Measurements from ENCODE around the gene THBD.

Gene THBD

GRCh38 chr20:23086056-23086566, 36.6 kb upstream of the THBD start, which contains the start of gene CD93:
CD93 (minus strand) TSS chr20:23086324; CDS start chr20:23086192, 132 bp downstream.
- peak; percentile 23; the same call in 2 of the 3 replicates for ATAC-seq
- no peak for TF ChIP-seq CREB5 (CRISPR knock-in tag; IDR thresholded peaks at IDR 0.05; ENCODE audit: low read depth)

- no peak for TF ChIP-seq ESRRG (CRISPR knock-in tag; IDR thresholded peaks at IDR 0.05)
- no peak for TF ChIP-seq ARNTL (CRISPR knock-in tag; IDR thresholded peaks at IDR 0.05; ENCODE audit: borderline replicate concordance, low read depth)
- no peak for TF ChIP-seq ZNF8 (CRISPR knock-in tag; IDR thresholded peaks at IDR 0.05)
- no peak for TF ChIP-seq TCF4 (CRISPR knock-in tag; IDR thresholded peaks at IDR 0.05; ENCODE audit: borderline replicate concordance)
- TF ChIP-seq ZFP3 (CRISPR knock-in tag; IDR thresholded peaks at IDR 0.05) = no peak
- no peak for TF ChIP-seq ZC3H10 (CRISPR knock-in tag; IDR thresholded peaks at IDR 0.05)
- TF ChIP-seq ZNF70 (CRISPR knock-in tag; IDR thresholded peaks at IDR 0.05) = no peak
- no peak for TF ChIP-seq OSR1 (CRISPR knock-in tag; IDR thresholded peaks at IDR 0.05)
- TF ChIP-seq ZNF565 (CRISPR knock-in tag; conservative IDR thresholded peaks at IDR 0.05; ENCODE audit: low read depth) = no peak
- TF ChIP-seq PPARA (CRISPR knock-in tag; IDR thresholded peaks at IDR 0.05; ENCODE audit: borderline replicate concordance) = no peak
- no peak for TF ChIP-seq ZFP30 (CRISPR knock-in tag; IDR thresholded peaks at IDR 0.05)
- TF ChIP-seq TSHZ2 (CRISPR knock-in tag; IDR thresholded peaks at IDR 0.05) = no peak
- no peak for TF ChIP-seq BACH2 (CRISPR knock-in tag; IDR thresholded peaks at IDR 0.05; ENCODE audit: borderline replicate concordance)
- no peak for ATAC-seq
These were observed 36.1 kb upstream of the THBD start for GRCh38 chr20:23085436-23086055.

DNA sequence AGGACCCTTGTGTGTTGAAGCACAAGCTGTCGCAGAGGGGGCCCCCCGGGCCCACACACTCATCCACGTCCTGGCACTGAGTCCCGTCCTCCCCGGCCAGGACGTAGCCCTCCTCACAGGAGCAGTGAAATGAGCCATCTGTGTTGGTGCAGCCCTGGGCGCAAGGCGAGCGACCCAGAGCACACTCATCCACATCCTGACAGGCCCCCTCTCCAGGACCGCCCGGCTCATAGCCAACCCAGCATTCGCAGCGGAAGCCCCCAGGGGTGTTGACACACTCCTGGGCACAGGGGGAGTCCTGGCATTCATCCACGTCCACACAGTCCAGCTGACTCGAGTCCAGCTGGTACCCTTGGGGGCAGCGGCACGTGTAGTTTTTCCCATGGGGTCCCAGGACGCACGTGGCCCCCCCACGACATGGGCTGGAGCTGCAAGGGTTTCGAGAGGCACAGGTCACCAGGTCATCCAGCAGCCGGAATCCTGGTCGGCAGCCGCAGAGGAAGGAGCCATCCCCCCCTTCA, 35.4 kb upstream of the THBD start:
- TF ChIP-seq BACH2 (CRISPR knock-in tag; IDR thresholded peaks at IDR 0.05; ENCODE audit: borderline replicate concordance) (no peak), CREB5 (CRISPR knock-in tag; IDR thresholded peaks at IDR 0.05; ENCODE audit: low read depth) (no peak), CSDC2 (CRISPR knock-in tag; IDR thresholded peaks at IDR 0.05) (no peak), ZNF8 (CRISPR knock-in tag; IDR thresholded peaks at IDR 0.05) (no peak)
- no peak for ATAC-seq

GRCh38 chr20:23084282-23084844, 34.9 kb upstream of the THBD start:
- ATAC-seq = no peak
- TF ChIP-seq ZNF565 (CRISPR knock-in tag; conservative IDR thresholded peaks at IDR 0.05; ENCODE audit: low read depth) (no peak), TCF4 (CRISPR knock-in tag; IDR thresholded peaks at IDR 0.05; ENCODE audit: borderline replicate concordance) (no peak), CSDC2 (CRISPR knock-in tag; IDR thresholded peaks at IDR 0.05) (no peak), TOX (CRISPR knock-in tag; IDR thresholded peaks at IDR 0.05; ENCODE audit: borderline replicate concordance) (no peak), ZNF8 (CRISPR knock-in tag; IDR thresholded peaks at IDR 0.05) (no peak), ESRRG (CRISPR knock-in tag; IDR thresholded peaks at IDR 0.05) (no peak), GLIS3 (CRISPR knock-in tag; IDR thresholded peaks at IDR 0.05) (no peak), OSR1 (CRISPR knock-in tag; IDR thresholded peaks at IDR 0.05) (no peak), PATZ1 (CRISPR knock-in tag; IDR thresholded peaks at IDR 0.05; ENCODE audit: borderline replicate concordance) (no peak), TSHZ2 (CRISPR knock-in tag; IDR thresholded peaks at IDR 0.05) (no peak), ARNTL (CRISPR knock-in tag; IDR thresholded peaks at IDR 0.05; ENCODE audit: borderline replicate concordance, low read depth) (no peak), ISL1 (CRISPR knock-in tag; IDR thresholded peaks at IDR 0.05) (no peak), ZNF70 (CRISPR knock-in tag; IDR thresholded peaks at IDR 0.05) (no peak), BACH2 (CRISPR knock-in tag; IDR thresholded peaks at IDR 0.05; ENCODE audit: borderline replicate concordance) (no peak), PPARA (CRISPR knock-in tag; IDR thresholded peaks at IDR 0.05; ENCODE audit: borderline replicate concordance) (no peak), CSRNP3 (CRISPR knock-in tag; IDR thresholded peaks at IDR 0.05) (no peak)

Data from SK-N-SH treated with all-trans-retinoic acid at 6 μM for 48 hours (cell line).